PFSK-1 (cell line): ENCODE results near the gene KIF19.

Experiments
- FOXP2 ChIP-seq: optimal IDR thresholded peaks from 2 replicates; pipeline ENCODE3; 2011; ENCODE audit warnings: borderline replicate concordance, control low read depth, inconsistent platforms; ENCODE audit not compliant: insufficient read depth; ENCODE audit errors: extremely low read length, extremely low read depth
- POLR2AphosphoS5 ChIP-seq: IDR thresholded peaks from 2 replicates; pipeline ENCODE4 v1.6.1; 2012; ENCODE audit warnings: low read depth, mild to moderate bottlenecking, control low read depth, low read length, moderate library complexity
- SIN3A ChIP-seq: IDR thresholded peaks from 2 replicates; pipeline ENCODE4 v1.6.1; 2012; ENCODE audit warnings: mild to moderate bottlenecking, low read length, moderate library complexity, borderline replicate concordance; ENCODE audit not compliant: insufficient read depth
- TAF1 ChIP-seq: IDR thresholded peaks from 2 replicates; pipeline ENCODE4 v1.6.1; 2012; ENCODE audit warnings: low read length, control low read depth, borderline replicate concordance; ENCODE audit not compliant: insufficient read depth
- TF ChIP-seq, protein P1 (sequence below), 2 experiments: IDR thresholded peaks; 2 replicates each; pipeline versions ENCODE4 v1.6.1 to v1.8.0; 2011 to 2012; ENCODE audit warnings: low read depth in 2 of 2, low read length in 2 of 2, control low read depth in 1 of 2, inconsistent platforms in 1 of 2, mild to moderate bottlenecking in 1 of 2, moderate library complexity in 1 of 2; ENCODE audit not compliant: insufficient read depth in 1 of 2

The KIF19 gene

DNA sequence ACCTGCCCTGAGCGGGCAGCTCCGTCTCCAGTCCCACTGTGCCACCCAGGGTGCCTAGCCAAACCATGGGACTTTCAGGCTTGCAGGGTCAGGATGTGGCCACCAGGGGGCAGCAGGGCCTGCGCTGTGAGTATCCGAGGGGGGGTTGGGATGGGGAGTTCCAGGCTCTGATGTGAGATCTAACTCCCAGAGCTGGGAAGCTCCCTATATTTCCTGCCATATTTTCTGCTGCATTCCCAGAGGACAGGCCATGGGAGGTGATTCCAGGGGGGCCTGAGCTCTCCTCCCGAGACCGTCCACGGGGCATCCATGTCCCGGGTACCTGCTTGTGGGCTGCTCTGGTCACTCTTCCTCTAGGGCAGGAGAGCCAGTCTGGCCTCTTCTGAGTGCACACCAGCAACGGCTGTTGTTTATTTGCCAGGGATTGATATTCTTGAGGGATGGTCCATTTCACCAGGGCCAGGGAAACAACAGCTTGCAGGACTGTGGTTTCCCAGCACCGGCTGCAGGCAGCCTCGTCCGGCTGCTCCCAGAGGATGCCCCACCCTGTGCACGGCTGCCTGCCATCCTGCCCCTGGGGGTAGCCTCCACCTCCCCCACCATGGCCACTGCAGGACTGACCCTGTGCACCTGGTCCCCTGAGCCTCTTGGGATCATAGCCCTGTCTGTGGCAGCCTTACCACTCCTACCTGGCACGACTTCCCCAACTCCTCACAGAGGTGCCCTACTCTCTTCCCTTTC is 42.5 kb downstream of the KIF19 start:
- TF ChIP-seq, protein P1, sequence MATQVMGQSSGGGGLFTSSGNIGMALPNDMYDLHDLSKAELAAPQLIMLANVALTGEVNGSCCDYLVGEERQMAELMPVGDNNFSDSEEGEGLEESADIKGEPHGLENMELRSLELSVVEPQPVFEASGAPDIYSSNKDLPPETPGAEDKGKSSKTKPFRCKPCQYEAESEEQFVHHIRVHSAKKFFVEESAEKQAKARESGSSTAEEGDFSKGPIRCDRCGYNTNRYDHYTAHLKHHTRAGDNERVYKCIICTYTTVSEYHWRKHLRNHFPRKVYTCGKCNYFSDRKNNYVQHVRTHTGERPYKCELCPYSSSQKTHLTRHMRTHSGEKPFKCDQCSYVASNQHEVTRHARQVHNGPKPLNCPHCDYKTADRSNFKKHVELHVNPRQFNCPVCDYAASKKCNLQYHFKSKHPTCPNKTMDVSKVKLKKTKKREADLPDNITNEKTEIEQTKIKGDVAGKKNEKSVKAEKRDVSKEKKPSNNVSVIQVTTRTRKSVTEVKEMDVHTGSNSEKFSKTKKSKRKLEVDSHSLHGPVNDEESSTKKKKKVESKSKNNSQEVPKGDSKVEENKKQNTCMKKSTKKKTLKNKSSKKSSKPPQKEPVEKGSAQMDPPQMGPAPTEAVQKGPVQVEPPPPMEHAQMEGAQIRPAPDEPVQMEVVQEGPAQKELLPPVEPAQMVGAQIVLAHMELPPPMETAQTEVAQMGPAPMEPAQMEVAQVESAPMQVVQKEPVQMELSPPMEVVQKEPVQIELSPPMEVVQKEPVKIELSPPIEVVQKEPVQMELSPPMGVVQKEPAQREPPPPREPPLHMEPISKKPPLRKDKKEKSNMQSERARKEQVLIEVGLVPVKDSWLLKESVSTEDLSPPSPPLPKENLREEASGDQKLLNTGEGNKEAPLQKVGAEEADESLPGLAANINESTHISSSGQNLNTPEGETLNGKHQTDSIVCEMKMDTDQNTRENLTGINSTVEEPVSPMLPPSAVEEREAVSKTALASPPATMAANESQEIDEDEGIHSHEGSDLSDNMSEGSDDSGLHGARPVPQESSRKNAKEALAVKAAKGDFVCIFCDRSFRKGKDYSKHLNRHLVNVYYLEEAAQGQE (IDR thresholded peaks at IDR 0.05; ENCODE audit: insufficient read depth in 1 of 2, low read depth in 2 of 2, low read length in 2 of 2) = no peak
- TF ChIP-seq TAF1 = no peak
- no peak for TF ChIP-seq FOXP2
- no peak for TF ChIP-seq SIN3A
- TF ChIP-seq POLR2AphosphoS5 = no peak

DNA sequence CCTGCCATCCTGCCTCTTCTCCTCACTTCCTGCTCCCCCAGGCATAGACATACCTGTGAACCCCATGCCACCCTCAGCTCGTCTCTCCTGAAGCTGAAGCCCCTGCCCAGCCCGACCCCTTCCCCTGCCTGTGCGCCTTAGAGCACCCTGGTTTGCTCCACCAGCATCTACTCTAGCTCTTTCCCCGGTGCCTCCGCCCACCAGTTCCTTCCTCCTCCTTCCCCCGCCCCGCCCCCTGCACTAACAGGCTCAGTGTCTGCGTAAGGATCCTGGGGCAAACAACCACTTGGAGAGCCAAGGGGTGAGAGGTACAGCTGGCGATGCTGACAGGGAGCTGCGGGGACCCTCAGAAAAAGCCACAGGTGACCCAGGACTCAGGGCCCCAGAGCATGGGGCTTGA is 43.2 kb downstream of the KIF19 start:
- TF ChIP-seq SIN3A (no peak), POLR2AphosphoS5 (no peak), TAF1 (no peak), FOXP2 (no peak)
- TF ChIP-seq, protein P1 (IDR thresholded peaks at IDR 0.05; ENCODE audit: insufficient read depth in 1 of 2, low read depth in 2 of 2, low read length in 2 of 2) = no peak

DNA sequence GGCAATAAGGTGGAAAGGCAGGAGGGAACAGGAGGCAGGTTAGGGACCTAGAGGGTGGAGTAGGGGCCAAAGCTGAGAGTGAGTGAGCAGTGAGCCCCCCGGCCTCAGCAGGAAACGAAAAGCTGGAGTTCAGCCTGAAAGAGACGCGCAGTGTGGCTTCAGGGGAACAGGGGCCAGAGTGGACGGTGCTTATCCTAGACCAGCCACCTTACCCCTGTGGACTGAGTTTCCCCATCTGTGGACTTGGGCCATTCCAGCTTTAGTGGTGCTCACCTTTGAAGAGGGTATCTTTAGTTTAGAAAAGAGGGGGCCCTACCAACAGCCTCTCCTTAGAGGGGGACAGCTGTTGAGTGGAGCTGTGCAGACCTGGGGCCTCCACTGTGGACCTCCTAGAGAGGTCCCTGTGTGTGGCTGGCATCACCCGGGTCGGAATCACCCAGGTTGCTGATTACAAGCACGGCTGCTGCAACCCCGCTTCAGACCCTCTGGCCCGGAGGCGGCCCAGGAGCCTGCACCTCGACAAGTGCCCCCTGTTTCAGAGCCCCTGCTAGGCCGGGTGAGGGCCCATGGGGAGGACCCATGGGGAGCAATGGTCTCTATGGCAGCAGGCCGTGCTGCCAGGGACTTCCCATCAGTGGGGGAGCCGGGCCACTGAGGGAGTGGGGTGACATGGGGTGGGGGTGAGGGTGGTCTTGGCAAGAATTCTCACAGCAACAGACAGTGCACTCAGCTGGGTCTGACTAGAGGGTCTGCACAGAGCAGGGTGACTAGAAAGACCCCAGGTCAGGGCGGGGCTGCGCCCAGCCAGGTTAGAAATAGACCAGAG is 43.9 kb downstream of the KIF19 start:
- TF ChIP-seq, protein P1 (IDR thresholded peaks at IDR 0.05; ENCODE audit: insufficient read depth in 1 of 2, low read depth in 2 of 2, low read length in 2 of 2) = no peak
- TF ChIP-seq TAF1 (no peak), FOXP2 (no peak), SIN3A (no peak), POLR2AphosphoS5 (no peak)

DNA sequence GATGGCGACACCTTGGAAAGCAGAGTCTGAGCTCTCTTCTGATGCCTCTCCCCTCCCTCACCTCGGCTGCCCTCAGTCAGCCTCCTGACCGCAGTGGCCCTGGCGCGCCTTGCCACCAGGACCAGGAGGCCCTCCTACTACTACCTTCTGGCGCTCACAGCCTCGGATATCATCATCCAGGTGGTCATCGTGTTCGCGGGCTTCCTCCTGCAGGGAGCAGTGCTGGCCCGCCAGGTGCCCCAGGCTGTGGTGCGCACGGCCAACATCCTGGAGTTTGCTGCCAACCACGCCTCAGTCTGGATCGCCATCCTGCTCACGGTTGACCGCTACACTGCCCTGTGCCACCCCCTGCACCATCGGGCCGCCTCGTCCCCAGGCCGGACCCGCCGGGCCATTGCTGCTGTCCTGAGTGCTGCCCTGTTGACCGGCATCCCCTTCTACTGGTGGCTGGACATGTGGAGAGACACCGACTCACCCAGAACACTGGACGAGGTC is 45.7 kb downstream of the KIF19 start:
- TF ChIP-seq TAF1 = no peak

DNA sequence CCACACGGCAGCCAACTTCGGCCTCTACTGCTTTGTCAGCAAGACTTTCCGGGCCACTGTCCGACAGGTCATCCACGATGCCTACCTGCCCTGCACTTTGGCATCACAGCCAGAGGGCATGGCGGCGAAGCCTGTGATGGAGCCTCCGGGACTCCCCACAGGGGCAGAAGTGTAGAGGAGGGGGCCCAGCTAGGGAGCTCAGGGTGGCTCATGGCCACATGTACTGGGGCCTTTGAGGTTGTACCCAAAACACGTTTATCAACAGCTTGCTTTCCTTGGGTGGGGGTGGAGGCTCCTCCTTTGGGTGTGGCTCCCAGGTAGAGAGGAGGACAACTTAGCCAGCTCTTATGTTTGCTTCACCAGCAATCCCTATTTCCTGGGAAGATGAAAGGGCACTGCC is 46.4 kb downstream of the KIF19 start:
- TF ChIP-seq SIN3A = no peak
- TF ChIP-seq, protein P1 (IDR thresholded peaks at IDR 0.05; ENCODE audit: insufficient read depth in 1 of 2, low read depth in 2 of 2, low read length in 2 of 2) = no peak
- no peak for TF ChIP-seq TAF1
- TF ChIP-seq POLR2AphosphoS5 = no peak
- TF ChIP-seq FOXP2 = no peak
